Metanephros (tissue), 1 donor: Measurements from ENCODE around the gene ADPGK. TPM values are rescaled to one million over a fixed set of nuclear protein-coding genes. Genes with fewer than 3 reads are reported as not detected.

Source experiments
- total RNA-seq: library from RNA; depleted of rRNA; stranded (reverse); fragments of >200 nt; gene quantifications from one replicate; pipeline ENCODE4 v1.2.3, GENCODE V29; 2014

ADPGK gene
- 74.4 TPM for total RNA-seq

DNA sequence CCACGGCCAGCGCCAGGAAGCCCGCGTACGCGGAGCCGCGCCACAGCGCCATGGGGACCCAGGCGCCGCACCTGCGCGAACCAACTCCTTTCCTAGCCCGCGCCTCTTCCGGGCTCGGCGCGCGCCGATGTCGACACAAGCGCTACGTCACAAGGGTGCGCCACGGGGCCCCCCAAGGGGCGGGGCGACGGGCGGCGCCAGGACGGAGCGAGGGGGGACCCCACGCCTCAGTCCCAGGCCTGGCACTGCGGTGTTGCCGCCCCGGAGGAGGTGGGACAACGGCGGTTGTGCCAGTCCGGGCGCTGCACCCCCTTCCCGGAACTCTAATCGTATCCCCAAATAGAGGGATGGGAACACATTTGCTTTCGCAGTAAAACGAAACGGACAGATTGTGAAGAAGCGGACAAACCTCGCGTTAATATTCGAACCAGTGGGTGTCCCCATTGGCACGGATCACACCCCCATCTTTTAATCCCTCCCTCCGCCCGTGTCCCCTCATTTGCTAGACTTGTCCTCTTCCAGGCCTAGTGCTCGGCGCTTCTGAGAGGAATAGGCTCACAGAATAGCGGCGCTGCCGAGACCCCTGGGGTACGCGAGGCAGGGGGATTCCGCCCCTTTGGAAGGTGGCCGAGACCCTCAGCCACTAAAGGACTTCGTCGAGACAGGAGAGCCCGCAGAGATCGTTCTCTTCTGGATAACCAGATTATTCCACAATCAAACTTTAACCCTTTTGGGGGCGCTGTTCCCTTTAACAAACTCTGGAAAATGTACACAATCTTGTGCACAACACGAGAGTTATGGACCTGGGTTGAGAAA, at the start of gene ADPGK:
Gene ADPGK (minus strand): TSS at position 119 of the 816 bp plus-strand sequence. CDS start 67 bp downstream, at position 52.

Other genes with a start within 250 kb of the ADPGK start
- gene GOLGA6B, start 129.1 kb downstream of the ADPGK start, total RNA-seq: 0.23 TPM
- gene HIGD2B, start 97.6 kb downstream of the ADPGK start, total RNA-seq: not detected
- gene BBS4, start 97.6 kb downstream of the ADPGK start, total RNA-seq: 38.1 TPM